SK-N-SH treated with all-trans-retinoic acid at 6 μM for 48 hours (cell line): ENCODE results near the gene IL1B.

ENCODE experiments used
- ATAC-seq: fragments of 200-7000 bp; cut with Tn5 transposase; 3 replicates; pipeline ENCODE4 v1.9.1; 2020; ENCODE audit warnings: mild to moderate bottlenecking, moderate library complexity
- ARNTL ChIP-seq: fragments of 450-650 bp; formaldehyde crosslinking; IDR thresholded peaks from 2 replicates; pipeline ENCODE4 v1.5.0; 2020; ENCODE audit warnings: low read depth, mild to moderate bottlenecking, moderate library complexity, borderline replicate concordance
- BACH2 ChIP-seq: fragments of 250-450 bp; sonication (Bioruptor Pico); IDR thresholded peaks from 2 replicates; pipeline ENCODE4 v1.9.0; 2021; ENCODE audit warnings: mild to moderate bottlenecking, borderline replicate concordance
- CREB5 ChIP-seq: fragments of 250-450 bp; sonication (Bioruptor Pico); IDR thresholded peaks from 2 replicates; pipeline ENCODE4 v1.5.1; 2020; ENCODE audit warnings: low read depth, mild to moderate bottlenecking, moderate library complexity
- CSDC2 ChIP-seq: fragments of 250-450 bp; sonication (Bioruptor Pico); IDR thresholded peaks from 2 replicates; pipeline ENCODE4 v1.5.0; 2020; ENCODE audit warnings: mild to moderate bottlenecking, moderate library complexity
- CSRNP3 ChIP-seq: fragments of 250-450 bp; sonication (Bioruptor Pico); IDR thresholded peaks from 2 replicates; pipeline ENCODE4 v1.5.1; 2021; ENCODE audit warnings: mild to moderate bottlenecking, moderate library complexity
- ESRRG ChIP-seq: fragments of 250-450 bp; sonication (Bioruptor Pico); IDR thresholded peaks from 2 replicates; pipeline ENCODE4 v1.6.1; 2021; ENCODE audit warnings: mild to moderate bottlenecking
- GLIS3 ChIP-seq: fragments of 250-450 bp; sonication (Bioruptor Pico); IDR thresholded peaks from 2 replicates; pipeline ENCODE4 v1.5.0; 2020; ENCODE audit warnings: mild to moderate bottlenecking, moderate library complexity
- ISL1 ChIP-seq: fragments of 250-450 bp; sonication (Bioruptor Pico); IDR thresholded peaks from 2 replicates; pipeline ENCODE4 v2.1.2; 2022; ENCODE audit warnings: mild to moderate bottlenecking, moderate library complexity
- OSR1 ChIP-seq: fragments of 250-450 bp; sonication (Bioruptor Pico); IDR thresholded peaks from 2 replicates; pipeline ENCODE4 v1.8.0; 2022; ENCODE audit warnings: moderate library complexity, mild to moderate bottlenecking, inconsistent platforms
- PATZ1 ChIP-seq: fragments of 250-450 bp; sonication (Bioruptor Pico); IDR thresholded peaks from 2 replicates; pipeline ENCODE4 v1.8.0; 2020; ENCODE audit warnings: mild to moderate bottlenecking, moderate library complexity, borderline replicate concordance
- PPARA ChIP-seq: fragments of 250-450 bp; sonication (Bioruptor Pico); IDR thresholded peaks from 2 replicates; pipeline ENCODE4 v1.5.0; 2020; ENCODE audit warnings: mild to moderate bottlenecking, borderline replicate concordance
- RARB ChIP-seq: fragments of 250-450 bp; sonication (Bioruptor Pico); IDR thresholded peaks from 2 replicates; pipeline ENCODE4 v1.8.0; 2021; ENCODE audit warnings: mild to moderate bottlenecking, moderate library complexity
- SNAI2 ChIP-seq: fragments of 250-450 bp; sonication (Bioruptor Pico); IDR thresholded peaks from 2 replicates; pipeline ENCODE4 v1.5.0; 2020; ENCODE audit warnings: mild to moderate bottlenecking, moderate library complexity
- TCF4 ChIP-seq: fragments of 250-450 bp; sonication (Bioruptor Pico); IDR thresholded peaks from 2 replicates; pipeline ENCODE4 v1.8.0; 2021; ENCODE audit warnings: mild to moderate bottlenecking, moderate library complexity, borderline replicate concordance
- TOX ChIP-seq: fragments of 250-450 bp; sonication (Bioruptor Pico); IDR thresholded peaks from 2 replicates; pipeline ENCODE4 v1.8.0; 2021; ENCODE audit warnings: mild to moderate bottlenecking, moderate library complexity, borderline replicate concordance
- ZFP3 ChIP-seq: fragments of 250-450 bp; sonication (Bioruptor Pico); IDR thresholded peaks from 2 replicates; pipeline ENCODE4 v1.5.0; 2020; ENCODE audit warnings: mild to moderate bottlenecking, moderate library complexity
- ZFP30 ChIP-seq: fragments of 450-650 bp; formaldehyde crosslinking; IDR thresholded peaks from 2 replicates; pipeline ENCODE4 v1.5.0; 2022; ENCODE audit warnings: mild to moderate bottlenecking, moderate library complexity
- ZNF565 ChIP-seq: fragments of 450-650 bp; formaldehyde crosslinking; conservative IDR thresholded peaks from 2 replicates; pipeline ENCODE4 v1.5.0; 2020; ENCODE audit warnings: low read depth, mild to moderate bottlenecking, moderate library complexity
- ZNF70 ChIP-seq: fragments of 450-650 bp; formaldehyde crosslinking; IDR thresholded peaks from 2 replicates; pipeline ENCODE4 v1.5.0; 2020; ENCODE audit warnings: mild to moderate bottlenecking, moderate library complexity
- ZNF8 ChIP-seq: fragments of 450-650 bp; formaldehyde crosslinking; IDR thresholded peaks from 2 replicates; pipeline ENCODE4 v1.5.0; 2020; ENCODE audit warnings: mild to moderate bottlenecking, moderate library complexity
- TF ChIP-seq, protein P1 (sequence below): fragments of 250-450 bp; sonication (Bioruptor Pico); IDR thresholded peaks from 2 replicates; pipeline ENCODE4 v1.8.0; 2021; ENCODE audit warnings: low read depth, mild to moderate bottlenecking, moderate library complexity, borderline replicate concordance
- TF ChIP-seq, protein P2 (sequence below): fragments of 250-450 bp; sonication (Bioruptor Pico); IDR thresholded peaks from 2 replicates; pipeline ENCODE4 v1.5.0; 2020; ENCODE audit warnings: mild to moderate bottlenecking, moderate library complexity

Gene IL1B

GRCh38 chr2:112791019-112791418 is 45.6 kb downstream of the IL1B start:
- ATAC-seq = no peak

DNA sequence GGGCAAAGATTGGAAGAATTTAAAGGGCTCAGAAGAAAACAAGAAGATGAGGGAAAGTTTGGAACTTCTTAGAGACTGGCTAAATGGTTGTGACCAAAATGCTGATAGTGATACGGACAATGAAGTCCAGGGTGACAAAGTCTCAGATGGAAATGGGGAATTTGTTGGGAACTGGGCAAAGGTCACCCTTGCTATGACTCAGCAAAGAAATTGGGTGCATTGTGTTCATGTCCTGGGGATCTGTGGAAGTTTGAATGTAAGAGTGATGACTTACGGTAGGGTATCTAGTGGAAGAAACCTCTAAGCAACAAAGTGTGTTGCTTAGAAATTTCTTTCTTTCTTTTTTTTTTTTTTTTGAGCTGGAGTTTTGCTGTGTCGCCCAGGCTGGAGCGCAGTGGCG is 46.3 kb downstream of the IL1B start:
- ATAC-seq = no peak
- no peak for TF ChIP-seq ISL1
- TF ChIP-seq ZNF8 = no peak
- TF ChIP-seq SNAI2 (CRISPR knock-in tag) = no peak
- TF ChIP-seq TCF4 = no peak
- no peak for TF ChIP-seq ZFP30 (CRISPR knock-in tag)
- no peak for TF ChIP-seq CSRNP3 (CRISPR knock-in tag)
- TF ChIP-seq ESRRG (CRISPR knock-in tag) = no peak
- no peak for TF ChIP-seq GLIS3 (CRISPR knock-in tag)
- no peak for TF ChIP-seq OSR1
- no peak for TF ChIP-seq RARB (CRISPR knock-in tag)
- TF ChIP-seq PATZ1 (CRISPR knock-in tag) = no peak

More at GRCh38 chr2:112791019-112791418, 45.6 kb downstream of the IL1B start:
- TF ChIP-seq ZFP30 (CRISPR knock-in tag) (no peak), OSR1 (no peak), CSDC2 (CRISPR knock-in tag) (no peak), TOX (CRISPR knock-in tag) (no peak), ZFP3 (CRISPR knock-in tag) (no peak), PATZ1 (CRISPR knock-in tag) (no peak), ZNF70 (no peak), RARB (CRISPR knock-in tag) (no peak), GLIS3 (CRISPR knock-in tag) (no peak), CREB5 (no peak), TCF4 (no peak), ZNF565 (no peak), ZNF8 (no peak), ISL1 (no peak), CSRNP3 (CRISPR knock-in tag) (no peak), BACH2 (CRISPR knock-in tag) (no peak), PPARA (no peak), ARNTL (CRISPR knock-in tag) (no peak)
- TF ChIP-seq, protein P1, sequence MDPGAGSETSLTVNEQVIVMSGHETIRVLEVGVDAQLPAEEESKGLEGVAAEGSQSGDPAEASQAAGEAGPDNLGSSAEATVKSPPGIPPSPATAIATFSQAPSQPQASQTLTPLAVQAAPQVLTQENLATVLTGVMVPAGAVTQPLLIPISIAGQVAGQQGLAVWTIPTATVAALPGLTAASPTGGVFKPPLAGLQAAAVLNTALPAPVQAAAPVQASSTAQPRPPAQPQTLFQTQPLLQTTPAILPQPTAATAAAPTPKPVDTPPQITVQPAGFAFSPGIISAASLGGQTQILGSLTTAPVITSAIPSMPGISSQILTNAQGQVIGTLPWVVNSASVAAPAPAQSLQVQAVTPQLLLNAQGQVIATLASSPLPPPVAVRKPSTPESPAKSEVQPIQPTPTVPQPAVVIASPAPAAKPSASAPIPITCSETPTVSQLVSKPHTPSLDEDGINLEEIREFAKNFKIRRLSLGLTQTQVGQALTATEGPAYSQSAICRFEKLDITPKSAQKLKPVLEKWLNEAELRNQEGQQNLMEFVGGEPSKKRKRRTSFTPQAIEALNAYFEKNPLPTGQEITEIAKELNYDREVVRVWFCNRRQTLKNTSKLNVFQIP (CRISPR knock-in tag) = no peak
- TF ChIP-seq, protein P2, sequence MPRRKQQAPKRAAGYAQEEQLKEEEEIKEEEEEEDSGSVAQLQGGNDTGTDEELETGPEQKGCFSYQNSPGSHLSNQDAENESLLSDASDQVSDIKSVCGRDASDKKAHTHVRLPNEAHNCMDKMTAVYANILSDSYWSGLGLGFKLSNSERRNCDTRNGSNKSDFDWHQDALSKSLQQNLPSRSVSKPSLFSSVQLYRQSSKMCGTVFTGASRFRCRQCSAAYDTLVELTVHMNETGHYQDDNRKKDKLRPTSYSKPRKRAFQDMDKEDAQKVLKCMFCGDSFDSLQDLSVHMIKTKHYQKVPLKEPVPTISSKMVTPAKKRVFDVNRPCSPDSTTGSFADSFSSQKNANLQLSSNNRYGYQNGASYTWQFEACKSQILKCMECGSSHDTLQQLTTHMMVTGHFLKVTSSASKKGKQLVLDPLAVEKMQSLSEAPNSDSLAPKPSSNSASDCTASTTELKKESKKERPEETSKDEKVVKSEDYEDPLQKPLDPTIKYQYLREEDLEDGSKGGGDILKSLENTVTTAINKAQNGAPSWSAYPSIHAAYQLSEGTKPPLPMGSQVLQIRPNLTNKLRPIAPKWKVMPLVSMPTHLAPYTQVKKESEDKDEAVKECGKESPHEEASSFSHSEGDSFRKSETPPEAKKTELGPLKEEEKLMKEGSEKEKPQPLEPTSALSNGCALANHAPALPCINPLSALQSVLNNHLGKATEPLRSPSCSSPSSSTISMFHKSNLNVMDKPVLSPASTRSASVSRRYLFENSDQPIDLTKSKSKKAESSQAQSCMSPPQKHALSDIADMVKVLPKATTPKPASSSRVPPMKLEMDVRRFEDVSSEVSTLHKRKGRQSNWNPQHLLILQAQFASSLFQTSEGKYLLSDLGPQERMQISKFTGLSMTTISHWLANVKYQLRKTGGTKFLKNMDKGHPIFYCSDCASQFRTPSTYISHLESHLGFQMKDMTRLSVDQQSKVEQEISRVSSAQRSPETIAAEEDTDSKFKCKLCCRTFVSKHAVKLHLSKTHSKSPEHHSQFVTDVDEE = no peak
- TF ChIP-seq, all 23 proteins: peak for 0
